ENCODE measurements around the gene SDK1. TPM values are rescaled to one million over a fixed set of nuclear protein-coding genes. Genes with fewer than 3 reads are reported as not detected.

SDK1 gene
- total RNA-seq, 1 donor from 2014 or later, result 0.26 TPM

- no peak overlapping the region for H3K4me3 ChIP-seq (ENCODE audit: low read depth, low read length)
- H3K36me3 ChIP-seq (ENCODE audit: control insufficient read depth, insufficient read depth, low read length), result no peaks in the 10 kb centered on the region
- FAIRE-seq (no peak), DNase-seq (ENCODE audit: low read depth) (no peak)
- no peak for TF ChIP-seq CTCF (IDR thresholded peaks at IDR 0.05; ENCODE audit: insufficient read depth, low read length, severe bottlenecking)
- H3K27me3 ChIP-seq (ENCODE audit: control insufficient read depth, insufficient read depth, low read length), result no peaks in the 10 kb centered on the region
Observed at GRCh38 chr7:3520206-3520605, 219.2 kb downstream of the SDK1 start.

- H3K4me3 ChIP-seq (ENCODE audit: low read depth, low read length), result no peak overlapping the region
- no peaks in the 10 kb centered on the region for H3K36me3 ChIP-seq (ENCODE audit: control insufficient read depth, insufficient read depth, low read length)
- no peak for DNase-seq (ENCODE audit: low read depth)
- TF ChIP-seq CTCF (IDR thresholded peaks at IDR 0.05; ENCODE audit: insufficient read depth, low read length, severe bottlenecking), result no peak
- no peak for FAIRE-seq
- H3K27me3 ChIP-seq (ENCODE audit: control insufficient read depth, insufficient read depth, low read length), result no peaks in the 10 kb centered on the region
Observed at GRCh38 chr7:3527496-3528124, 226.6 kb downstream of the SDK1 start.

- no peak for FAIRE-seq
- DNase-seq (ENCODE audit: low read depth), result no peak
- no peak for TF ChIP-seq CTCF (IDR thresholded peaks at IDR 0.05; ENCODE audit: insufficient read depth, low read length, severe bottlenecking)
- H3K4me3 ChIP-seq (ENCODE audit: low read depth, low read length), result no peak overlapping the region
- no peaks in the 10 kb centered on the region for H3K27me3 ChIP-seq (ENCODE audit: control insufficient read depth, insufficient read depth, low read length)
- no peaks in the 10 kb centered on the region for H3K36me3 ChIP-seq (ENCODE audit: control insufficient read depth, insufficient read depth, low read length)
Observed at GRCh38 chr7:3533040-3533439, 232.0 kb downstream of the SDK1 start.

- Histone ChIP-seq H3K4me3 (ENCODE audit: low read depth, low read length) (no peak overlapping the region), H3K27me3 (ENCODE audit: control insufficient read depth, insufficient read depth, low read length) (no peaks in the 10 kb centered on the region), H3K36me3 (ENCODE audit: control insufficient read depth, insufficient read depth, low read length) (no peaks in the 10 kb centered on the region)
- DNase-seq (ENCODE audit: low read depth), result peak; percentile 42
- FAIRE-seq, result no peak
- TF ChIP-seq CTCF (IDR thresholded peaks at IDR 0.05; ENCODE audit: insufficient read depth, low read length, severe bottlenecking), result no peak
Observed at GRCh38 chr7:3537210-3537875, 236.3 kb downstream of the SDK1 start.

- Histone ChIP-seq H3K27me3 (ENCODE audit: control insufficient read depth, insufficient read depth, low read length) (no peaks in the 10 kb centered on the region), H3K4me3 (ENCODE audit: low read depth, low read length) (no peak overlapping the region), H3K36me3 (ENCODE audit: control insufficient read depth, insufficient read depth, low read length) (no peaks in the 10 kb centered on the region)
- no peak for TF ChIP-seq CTCF (IDR thresholded peaks at IDR 0.05; ENCODE audit: insufficient read depth, low read length, severe bottlenecking)
- DNase-seq (ENCODE audit: low read depth), result no peak
- no peak for FAIRE-seq
Observed at GRCh38 chr7:3538041-3538440, 237.0 kb downstream of the SDK1 start.
